Activated CD4-positive, alpha-beta T cell treated with anti-CD3 and anti-CD28 coated beads for 36 hours (primary cell): ENCODE measurements around the gene CCDC63. TPM values are rescaled to one million over a fixed set of nuclear protein-coding genes. Genes with fewer than 3 reads are reported as not detected.

Experiments used
- ATAC-seq: fragments of 200-7000 bp; cut with Tn5 transposase; one replicate; pipeline ENCODE4 v1.10.0; 2021; ENCODE audit warnings: mild to moderate bottlenecking, moderate library complexity
- CTCF ChIA-PET: fragments of 350-600 bp; sonication (Branson Sonifier 250); formaldehyde crosslinking; loops from one replicate; lab custom pipeline; 2021; ENCODE audit warnings: antibody characterized with exemption; lab: Charles Lee
- POLR2A ChIA-PET: fragments of 350-600 bp; sonication (Branson Sonifier 250); formaldehyde crosslinking; loops from one replicate; lab custom pipeline; 2021; ENCODE audit warnings: antibody characterized with exemption, inconsistent platforms; lab: Charles Lee
- DNase-seq: peaks from one replicate; pipeline ENCODE4 v3.0.0-alpha.2; 2020
- H3K27ac Mint-ChIP-seq: one replicate; pipeline ENCODE4 v1.8.0; 2021; ENCODE audit warnings: mixed read lengths
- H3K27me3 Mint-ChIP-seq: one replicate; pipeline ENCODE4 v1.8.0; 2021; ENCODE audit warnings: mixed read lengths
- H3K36me3 Mint-ChIP-seq: one replicate; pipeline ENCODE4 v1.8.0; 2021; ENCODE audit warnings: low read depth, mixed read lengths
- H3K4me1 Mint-ChIP-seq: one replicate; pipeline ENCODE4 v1.8.0; 2021; ENCODE audit warnings: mixed read lengths
- H3K4me3 Mint-ChIP-seq: one replicate; pipeline ENCODE4 v1.8.0; 2021; ENCODE audit warnings: mild to moderate bottlenecking, moderate library complexity, mixed read lengths
- H3K9me3 Mint-ChIP-seq: one replicate; pipeline ENCODE4 v1.8.0; 2021; ENCODE audit warnings: low read depth, mixed read lengths
- intact Hi-C, 2 experiments: fragments of 100-400 bp; cut with DNase I in 1 of 2; cut with micrococcal nuclease in 1 of 2; formaldehyde crosslinking; loops; one replicate each; pipeline versions ENCODE4 v1.14.2 to v1.15.1; 2022 to 2024; cut with DNase I, micrococcal nuclease
- total RNA-seq, 2 experiments: library from RNA; stranded (reverse); gene quantifications; one replicate each; pipeline ENCODE4 v1.2.3, GENCODE V29; 2021

Gene CCDC63
- total RNA-seq, 2 experiments from 2014 or later, result not detected

DNA sequence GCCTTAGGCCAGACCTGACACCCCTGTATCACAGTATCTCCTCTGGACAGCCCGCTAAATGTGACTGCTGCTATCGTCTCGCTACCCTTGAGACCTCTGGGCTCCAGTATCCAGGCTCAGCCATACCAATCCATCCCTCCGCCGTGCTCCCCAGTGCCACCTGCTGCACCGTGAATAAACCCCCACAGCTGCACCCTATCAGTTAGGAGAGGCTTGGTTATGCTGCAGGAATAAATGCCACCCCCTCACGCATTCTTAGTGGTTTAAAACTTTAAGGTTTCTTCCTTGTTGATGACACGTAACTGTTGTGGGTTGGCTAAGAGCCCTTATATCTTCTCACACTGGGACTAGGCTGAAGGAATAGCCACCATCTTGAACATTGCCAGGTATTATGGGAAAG is 12.1 kb downstream of the CCDC63 start:
- H3K4me1 Mint-ChIP-seq, result peaks cover 6% of the 10 kb centered on the region
- intact Hi-C loops, result no loop called here
- no peaks in the 10 kb centered on the region for H3K36me3 Mint-ChIP-seq
- no peak overlapping the region for H3K27ac Mint-ChIP-seq
- DNase-seq (no peak), ATAC-seq (no peak)
- H3K4me3 Mint-ChIP-seq, result no peak overlapping the region
- no peaks in the 10 kb centered on the region for H3K9me3 Mint-ChIP-seq
- ChIA-PET CTCF (no interaction called here), POLR2A (no interaction called here)
- no peaks in the 10 kb centered on the region for H3K27me3 Mint-ChIP-seq

DNA sequence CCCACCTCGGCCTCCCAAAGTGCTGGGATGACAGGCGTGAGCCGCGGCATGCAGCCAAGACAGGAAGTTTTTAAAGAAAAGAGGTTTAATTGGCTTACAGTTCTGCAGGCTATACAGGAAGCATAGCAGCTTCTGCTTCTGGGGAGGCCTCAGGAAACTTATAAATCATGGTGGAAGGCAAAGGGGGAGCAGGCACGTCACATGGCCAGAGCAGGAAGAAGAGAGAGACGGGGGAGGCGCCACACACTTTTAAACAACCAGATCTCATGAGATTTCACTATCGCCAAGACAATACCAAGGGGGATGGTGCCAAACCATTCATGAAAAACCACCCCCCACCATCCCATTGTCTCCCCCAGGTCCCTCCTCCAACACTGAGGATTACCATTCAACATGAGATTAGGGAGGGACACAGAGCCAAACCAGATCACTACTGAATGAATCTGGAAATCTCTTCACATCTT is 14.1 kb downstream of the CCDC63 start:
- H3K27ac Mint-ChIP-seq, result no peak overlapping the region
- H3K4me3 Mint-ChIP-seq, result no peak overlapping the region
- H3K9me3 Mint-ChIP-seq, result no peaks in the 10 kb centered on the region
- ATAC-seq (no peak), DNase-seq (no peak)
- no peaks in the 10 kb centered on the region for H3K27me3 Mint-ChIP-seq
- ChIA-PET CTCF (interaction anchor here (0.8 kb wide), 1 partner anchor 444 kb away, joined by 3 read pairs; no protein-coding TSS in a partner anchor), POLR2A (no interaction called here)
- H3K36me3 Mint-ChIP-seq, result no peaks in the 10 kb centered on the region
- intact Hi-C loops, result no loop called here
- peaks cover 6% of the 10 kb centered on the region for H3K4me1 Mint-ChIP-seq

DNA sequence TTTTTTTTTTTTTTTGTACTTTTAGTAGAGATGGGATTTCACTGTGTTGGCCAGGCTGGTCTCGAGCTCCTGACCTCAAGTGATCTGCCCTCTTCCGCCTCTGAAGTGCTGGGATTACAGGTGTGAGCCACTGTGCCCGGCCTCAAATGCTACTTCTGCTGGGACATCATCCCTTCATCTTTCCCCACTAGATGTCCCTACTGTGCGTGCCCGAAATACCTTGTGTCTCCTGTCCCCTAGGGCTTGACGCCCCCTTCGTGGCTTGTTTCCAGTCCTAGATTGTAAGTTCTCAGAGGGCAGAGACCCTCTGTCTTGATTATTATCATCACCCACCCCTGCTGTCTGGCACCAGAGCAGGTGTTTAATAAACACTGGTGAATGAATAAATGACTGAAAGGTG is 14.9 kb downstream of the CCDC63 start:
- ATAC-seq (no peak), DNase-seq (no peak)
- ChIA-PET CTCF (no interaction called here), POLR2A (no interaction called here)
- peaks cover 6% of the 10 kb centered on the region for H3K4me1 Mint-ChIP-seq
- no peak overlapping the region for H3K4me3 Mint-ChIP-seq
- H3K27me3 Mint-ChIP-seq, result no peaks in the 10 kb centered on the region
- H3K36me3 Mint-ChIP-seq, result no peaks in the 10 kb centered on the region
- no peaks in the 10 kb centered on the region for H3K9me3 Mint-ChIP-seq
- no peak overlapping the region for H3K27ac Mint-ChIP-seq
- intact Hi-C loops, result no loop called here

DNA sequence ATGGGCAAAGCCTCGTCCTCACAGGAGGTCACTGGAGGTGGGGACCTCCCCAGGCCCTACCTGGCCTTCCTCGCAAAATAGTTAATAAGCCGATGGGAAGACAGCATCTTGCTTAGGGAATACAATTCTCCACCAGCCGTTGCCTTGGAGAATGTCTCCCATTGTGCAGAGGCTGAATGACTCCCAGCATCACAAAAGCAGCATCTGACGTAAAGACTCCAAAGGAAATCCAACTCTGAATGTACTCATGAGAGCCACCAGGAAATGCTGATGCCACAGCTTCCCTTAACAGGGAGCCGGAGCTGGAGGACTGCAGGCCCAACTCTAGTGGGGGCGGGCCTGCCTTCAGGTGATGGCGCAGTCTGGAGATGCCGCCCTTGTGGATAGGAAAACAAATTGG is 15.5 kb downstream of the CCDC63 start:
- H3K27me3 Mint-ChIP-seq, result no peaks in the 10 kb centered on the region
- no peak overlapping the region for H3K4me3 Mint-ChIP-seq
- ChIA-PET POLR2A (no interaction called here), CTCF (no interaction called here)
- no peaks in the 10 kb centered on the region for H3K9me3 Mint-ChIP-seq
- no peak for DNase-seq
- no peak overlapping the region for H3K27ac Mint-ChIP-seq
- H3K36me3 Mint-ChIP-seq, result no peaks in the 10 kb centered on the region
- intact Hi-C loops, result no loop called here
- ATAC-seq, result no peak
- peaks cover 6% of the 10 kb centered on the region for H3K4me1 Mint-ChIP-seq

DNA sequence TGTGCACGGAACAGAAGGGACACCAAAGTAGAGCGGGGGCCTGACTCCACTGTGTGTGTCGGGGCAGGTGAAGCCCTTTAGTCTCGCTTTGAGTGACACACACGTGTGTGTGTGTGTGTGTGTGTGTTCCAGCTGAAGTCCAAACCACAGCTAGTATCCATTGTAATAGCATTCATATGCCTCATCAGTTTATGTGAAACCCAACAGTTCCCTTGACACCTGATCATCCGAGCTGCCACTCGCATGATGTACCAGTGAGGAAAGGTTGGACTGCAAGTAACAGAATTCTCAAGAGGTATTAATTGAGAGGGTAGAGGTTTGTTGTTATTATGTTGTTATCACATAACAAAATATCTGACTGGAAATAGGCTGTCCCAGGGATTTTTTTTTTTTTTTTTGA is 16.4 kb downstream of the CCDC63 start:
- Mint-ChIP-seq H3K4me3 (no peak overlapping the region), H3K27ac (no peak overlapping the region), H3K4me1 (peaks cover 6% of the 10 kb centered on the region), H3K9me3 (no peaks in the 10 kb centered on the region), H3K36me3 (no peaks in the 10 kb centered on the region), H3K27me3 (no peaks in the 10 kb centered on the region)
- CTCF ChIA-PET, result interaction anchor here (0.6 kb wide), 2 partner anchors 27 to 1440 kb away, joined by 3 read pairs; no protein-coding TSS in a partner anchor
- no peak for DNase-seq
- POLR2A ChIA-PET, result no interaction called here
- intact Hi-C loops, result no loop called here
- no peak for ATAC-seq

DNA sequence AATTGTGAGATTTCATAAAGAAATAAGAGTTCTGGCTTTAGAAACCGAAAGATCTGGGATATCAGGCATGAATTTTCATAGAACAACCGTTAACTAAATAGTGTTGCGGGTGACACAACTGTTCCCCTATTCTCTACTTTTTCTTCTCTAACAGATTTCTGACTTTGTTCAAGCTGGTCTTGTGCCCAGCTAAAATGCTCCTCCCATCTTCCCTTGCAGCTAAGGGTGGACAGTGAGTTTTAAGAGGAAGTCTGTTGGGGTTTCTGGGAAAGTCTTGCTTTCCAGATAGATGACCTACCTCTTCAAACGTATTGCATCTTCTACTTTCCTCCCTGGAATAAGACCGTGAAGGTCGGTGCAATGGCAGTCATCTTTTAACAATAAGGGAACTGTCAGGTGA is 18.7 kb downstream of the CCDC63 start:
- no peaks in the 10 kb centered on the region for H3K36me3 Mint-ChIP-seq
- intact Hi-C loops, result no loop called here
- no peaks in the 10 kb centered on the region for H3K9me3 Mint-ChIP-seq
- ChIA-PET CTCF (interaction anchor here (1.4 kb wide), 1 partner anchor 22 kb away, joined by 4 read pairs; no protein-coding TSS in a partner anchor), POLR2A (interaction anchor here (0.5 kb wide), 1 partner anchor 240 kb away, joined by 3 read pairs; no protein-coding TSS in a partner anchor)
- DNase-seq (no peak), ATAC-seq (no peak)
- peaks cover 5% of the 10 kb centered on the region for H3K4me1 Mint-ChIP-seq
- no peaks in the 10 kb centered on the region for H3K27me3 Mint-ChIP-seq
- no peak overlapping the region for H3K27ac Mint-ChIP-seq
- no peak overlapping the region for H3K4me3 Mint-ChIP-seq

DNA sequence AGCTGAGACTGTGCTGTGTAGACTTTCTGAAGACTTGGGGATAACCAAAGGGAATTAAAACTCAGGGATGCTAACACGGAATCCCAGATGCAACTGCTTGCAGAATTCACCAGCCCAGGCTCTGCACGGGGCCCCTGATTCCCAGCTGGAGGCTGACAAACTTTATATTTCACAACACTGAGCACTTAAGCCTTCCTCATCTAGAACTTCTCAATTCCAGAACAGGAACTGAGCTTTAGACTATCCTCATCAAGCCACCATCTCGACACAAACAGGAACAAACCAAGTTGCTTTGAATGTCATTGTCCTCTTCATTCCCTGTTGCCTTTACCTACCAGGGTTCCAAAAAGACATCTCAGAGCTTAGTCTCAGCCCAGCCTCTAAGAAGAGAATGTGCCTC is 22.2 kb downstream of the CCDC63 start:
- no peaks in the 10 kb centered on the region for H3K36me3 Mint-ChIP-seq
- H3K9me3 Mint-ChIP-seq, result no peaks in the 10 kb centered on the region
- no peaks in the 10 kb centered on the region for H3K27me3 Mint-ChIP-seq
- intact Hi-C loops, result no loop called here
- DNase-seq (no peak), ATAC-seq (no peak)
- H3K4me3 Mint-ChIP-seq, result no peak overlapping the region
- no peak overlapping the region for H3K27ac Mint-ChIP-seq
- ChIA-PET POLR2A (no interaction called here), CTCF (interaction anchor here (0.6 kb wide), 1 partner anchor 30 kb away, joined by 3 read pairs; no protein-coding TSS in a partner anchor)
- no peaks in the 10 kb centered on the region for H3K4me1 Mint-ChIP-seq

DNA sequence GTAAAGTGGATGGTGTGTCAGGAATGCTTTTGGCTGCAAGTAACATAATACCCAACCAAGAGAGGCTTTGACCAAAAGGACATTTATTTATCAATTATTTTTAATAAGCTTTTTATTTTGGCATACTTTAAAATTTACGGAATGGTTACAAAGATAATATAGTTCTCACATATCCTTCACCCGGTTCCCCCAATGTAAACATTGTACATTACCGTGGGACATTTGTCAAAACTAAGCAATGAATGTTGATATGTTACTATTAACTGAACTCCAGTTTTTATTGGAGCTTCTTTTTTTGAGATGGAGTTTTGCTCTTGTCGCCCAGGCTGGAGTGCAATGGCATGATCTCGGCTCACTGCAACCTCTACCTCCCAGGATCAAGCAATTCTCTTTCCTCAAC is 23.0 kb downstream of the CCDC63 start:
- H3K27me3 Mint-ChIP-seq, result no peaks in the 10 kb centered on the region
- intact Hi-C loops, result no loop called here
- ChIA-PET POLR2A (no interaction called here), CTCF (interaction anchor here (0.6 kb wide), 1 partner anchor 31 kb away, joined by 3 read pairs; no protein-coding TSS in a partner anchor)
- H3K9me3 Mint-ChIP-seq, result no peaks in the 10 kb centered on the region
- H3K27ac Mint-ChIP-seq, result no peak overlapping the region
- DNase-seq (no peak), ATAC-seq (no peak)
- no peaks in the 10 kb centered on the region for H3K36me3 Mint-ChIP-seq
- no peaks in the 10 kb centered on the region for H3K4me1 Mint-ChIP-seq
- H3K4me3 Mint-ChIP-seq, result no peak overlapping the region

DNA sequence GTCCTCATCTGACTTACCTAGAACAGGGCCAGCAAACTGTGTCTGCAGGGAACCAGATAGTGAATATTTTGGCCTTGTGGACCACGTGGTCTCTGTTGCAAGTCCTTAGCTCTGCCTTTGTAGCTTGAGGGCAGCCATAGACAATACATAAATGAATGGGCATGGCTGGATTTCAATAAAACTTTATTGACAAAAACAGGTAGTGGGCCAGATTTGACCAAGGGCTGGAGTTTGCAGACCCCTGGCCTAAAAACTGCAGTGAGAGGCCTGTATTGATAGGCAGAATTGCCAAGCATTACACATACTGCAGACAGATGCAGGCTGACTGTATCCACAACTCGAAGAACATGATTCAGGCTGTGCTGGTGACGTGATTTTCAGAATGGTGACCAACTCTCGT is 25.3 kb downstream of the CCDC63 start:
- H3K4me3 Mint-ChIP-seq, result no peak overlapping the region
- H3K4me1 Mint-ChIP-seq, result no peaks in the 10 kb centered on the region
- H3K9me3 Mint-ChIP-seq, result no peaks in the 10 kb centered on the region
- DNase-seq (no peak), ATAC-seq (no peak)
- H3K36me3 Mint-ChIP-seq, result no peaks in the 10 kb centered on the region
- H3K27ac Mint-ChIP-seq, result no peak overlapping the region
- POLR2A ChIA-PET, result no interaction called here
- CTCF ChIA-PET, result interaction anchor here (0.6 kb wide), 1 partner anchor 129 kb away, joined by 3 read pairs; the partner anchor contains the start of gene PPP1CC
- no peaks in the 10 kb centered on the region for H3K27me3 Mint-ChIP-seq
- intact Hi-C loops, result no loop called here

DNA sequence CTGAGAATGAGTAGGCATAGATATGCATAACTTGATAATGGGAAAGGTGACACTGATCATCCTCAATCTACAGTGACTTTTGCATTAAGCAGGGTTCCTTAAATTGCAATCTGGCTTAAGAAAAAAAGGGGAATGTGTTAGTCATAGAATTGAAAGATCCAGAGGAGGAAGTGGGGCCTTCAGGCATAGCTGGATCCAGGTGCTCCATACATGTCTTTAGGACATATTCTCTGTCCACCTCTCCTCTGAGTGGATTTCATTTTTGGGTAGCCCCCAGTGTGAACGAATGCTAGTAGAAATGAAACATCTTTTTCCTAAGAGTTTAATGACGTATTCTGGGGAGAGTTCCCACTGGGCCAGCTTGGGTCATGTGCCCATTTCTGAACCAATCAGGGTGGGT is 27.6 kb downstream of the CCDC63 start:
- no peak for DNase-seq
- H3K4me1 Mint-ChIP-seq, result no peaks in the 10 kb centered on the region
- H3K27ac Mint-ChIP-seq, result no peak overlapping the region
- no peaks in the 10 kb centered on the region for H3K36me3 Mint-ChIP-seq
- intact Hi-C loops, result no loop called here
- peaks cover 4% of the 10 kb centered on the region for H3K27me3 Mint-ChIP-seq
- ChIA-PET POLR2A (no interaction called here), CTCF (interaction anchor here (2.6 kb wide), 1 partner anchor 13 kb away, joined by 11 read pairs; no protein-coding TSS in a partner anchor)
- no peak overlapping the region for H3K4me3 Mint-ChIP-seq
- ATAC-seq, result no peak
- H3K9me3 Mint-ChIP-seq, result no peaks in the 10 kb centered on the region

DNA sequence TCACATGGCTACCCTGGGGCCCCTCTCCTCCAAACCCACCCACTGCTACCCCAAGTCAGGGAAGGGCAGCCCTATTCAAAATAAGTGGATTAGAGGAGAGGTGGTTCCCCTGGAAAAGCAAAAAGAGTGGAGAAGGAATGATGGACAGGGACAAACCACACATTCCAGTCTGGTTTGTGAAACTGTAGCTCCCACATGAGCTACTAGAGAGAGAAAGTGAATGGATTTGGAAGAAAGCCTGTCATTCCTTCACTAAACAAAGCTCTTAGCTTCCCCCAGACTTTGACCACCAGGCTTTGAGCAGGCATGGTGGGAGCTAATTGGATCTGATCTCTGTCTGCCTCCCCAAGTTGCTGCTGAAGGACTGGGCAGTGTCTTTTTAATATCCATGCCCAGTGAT is 28.0 kb downstream of the CCDC63 start:
- H3K27me3 Mint-ChIP-seq, result peaks cover 4% of the 10 kb centered on the region
- no peaks in the 10 kb centered on the region for H3K4me1 Mint-ChIP-seq
- intact Hi-C loops, result no loop called here
- DNase-seq (no peak), ATAC-seq (no peak)
- ChIA-PET CTCF (interaction anchor here (0.6 to 2.6 kb wide), 2 partner anchors 13 to 1295 kb away, joined by 3 to 11 read pairs; no protein-coding TSS in a partner anchor), POLR2A (interaction anchor here (0.5 kb wide), 1 partner anchor 604 kb away, joined by 5 read pairs; no protein-coding TSS in a partner anchor)
- no peak overlapping the region for H3K27ac Mint-ChIP-seq
- no peak overlapping the region for H3K4me3 Mint-ChIP-seq
- no peaks in the 10 kb centered on the region for H3K9me3 Mint-ChIP-seq
- H3K36me3 Mint-ChIP-seq, result no peaks in the 10 kb centered on the region

DNA sequence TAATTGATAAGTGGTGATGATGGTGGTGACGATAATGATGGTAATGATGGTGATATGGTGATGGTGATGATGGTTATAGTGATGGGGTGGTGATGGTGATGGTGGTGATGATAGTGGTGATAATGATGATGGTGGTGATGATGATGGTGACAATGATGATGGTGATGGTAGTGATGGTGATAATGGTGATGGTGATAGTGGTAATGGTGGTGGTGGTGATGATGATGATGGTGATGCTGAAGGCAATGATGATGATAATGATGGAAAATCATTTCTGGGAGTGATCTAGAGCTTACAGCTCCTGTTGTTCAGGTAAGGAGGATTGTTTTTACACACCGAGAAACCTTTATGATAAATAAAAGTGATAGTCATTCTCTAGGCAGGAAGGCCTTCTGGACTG is 33.9 kb downstream of the CCDC63 start:
- ATAC-seq, result no peak
- Mint-ChIP-seq H3K27ac (no peak overlapping the region), H3K27me3 (peaks cover 4% of the 10 kb centered on the region), H3K4me3 (no peak overlapping the region), H3K36me3 (no peaks in the 10 kb centered on the region), H3K9me3 (peaks cover 2% of the 10 kb centered on the region), H3K4me1 (no peaks in the 10 kb centered on the region)
- no peak for DNase-seq
- POLR2A ChIA-PET, result no interaction called here
- intact Hi-C loops, result loop anchor here in 1 of 2 experiments (10.0 kb wide), 1 partner anchor 176 kb away; no protein-coding TSS in a partner anchor
- CTCF ChIA-PET, result no interaction called here
